OCI-LY1 (cell line): ENCODE data around the gene MRPS12.

ENCODE experiments used
- H2AFZ ChIP-seq: fragments of 200-600 bp; sonication (generic), shearing (Covaris generic); 2 replicates; pipeline ENCODE4 v1.6.0; 2014; ENCODE audit warnings: antibody characterized with exemption, mild to moderate bottlenecking, low read length
- H3F3A ChIP-seq: fragments of 200-600 bp; sonication (generic), shearing (Covaris generic); 2 replicates; pipeline ENCODE4 v1.6.0; 2014; ENCODE audit warnings: mild to moderate bottlenecking, antibody characterized with exemption, low read length, moderate library complexity; ENCODE audit not compliant: insufficient read depth
- H3K27ac ChIP-seq: fragments of 200-600 bp; sonication (generic); 2 replicates; pipeline ENCODE4 v1.5.1; 2014; ENCODE audit warnings: low read length, mixed run types, mild to moderate bottlenecking, low read depth; ENCODE audit not compliant: poor library complexity, severe bottlenecking
- H3K27me3 ChIP-seq: fragments of 200-600 bp; sonication (generic); 2 replicates; pipeline ENCODE4 v1.6.0; 2014; ENCODE audit warnings: antibody characterized with exemption, mild to moderate bottlenecking, low read length, moderate library complexity; ENCODE audit not compliant: insufficient read depth
- H3K36me3 ChIP-seq: fragments of 200-600 bp; sonication (generic); 2 replicates; pipeline ENCODE4 v1.6.1; 2014; ENCODE audit warnings: mild to moderate bottlenecking, antibody characterized with exemption, low read length, moderate library complexity, mixed read lengths; ENCODE audit not compliant: insufficient read depth
- H3K4me1 ChIP-seq: fragments of 200-600 bp; sonication (generic); 2 replicates; pipeline ENCODE4 v1.5.1; 2014; ENCODE audit warnings: mild to moderate bottlenecking, low read length, moderate library complexity; ENCODE audit not compliant: insufficient read depth, severe bottlenecking
- H3K4me2 ChIP-seq: fragments of 200-600 bp; sonication (generic), shearing (Covaris generic); 2 replicates; pipeline ENCODE4 v1.6.1; 2014; ENCODE audit warnings: low read length
- H3K4me3 ChIP-seq: fragments of 200-600 bp; sonication (generic); 2 replicates; pipeline ENCODE4 v1.5.1; 2014; ENCODE audit warnings: low read length, low read depth, mild to moderate bottlenecking, mixed read lengths; ENCODE audit not compliant: poor library complexity, severe bottlenecking
- H3K79me2 ChIP-seq: fragments of 200-600 bp; shearing (Covaris generic); 2 replicates; pipeline ENCODE4 v1.6.1; 2016; ENCODE audit warnings: mixed run types, low read length, mixed read lengths; ENCODE audit not compliant: insufficient read depth
- H3K9ac ChIP-seq: fragments of 200-600 bp; sonication (generic), shearing (Covaris generic); 2 replicates; pipeline ENCODE4 v1.6.1; 2014; ENCODE audit warnings: mild to moderate bottlenecking, low read length, mixed read lengths
- H3K9me2 ChIP-seq: fragments of 200-600 bp; sonication (generic), shearing (Covaris generic); 2 replicates; pipeline ENCODE4 v1.6.1; 2014; ENCODE audit warnings: low read depth, mild to moderate bottlenecking, low read length, mixed read lengths
- H3K9me3 ChIP-seq: fragments of 200-600 bp; shearing (Covaris generic); 2 replicates; pipeline ENCODE4 v1.6.1; 2014; ENCODE audit warnings: low read length, mixed read lengths
- H4K20me1 ChIP-seq: fragments of 200-600 bp; sonication (generic), shearing (Covaris generic); 2 replicates; pipeline ENCODE4 v1.6.0; 2016; ENCODE audit warnings: mild to moderate bottlenecking, low read length; ENCODE audit not compliant: insufficient read depth
- EZH2 ChIP-seq: fragments of 200-600 bp; sonication (generic), shearing (Covaris generic); IDR thresholded peaks from 2 replicates; pipeline ENCODE4 v1.8.0; 2017; ENCODE audit warnings: borderline replicate concordance, mixed run types, mild to moderate bottlenecking, antibody characterized with exemption, low read length, moderate library complexity, mixed read lengths
- TF ChIP-seq, protein P1 (sequence below): fragments of 200-600 bp; sonication (generic), shearing (Covaris generic); IDR thresholded peaks from 2 replicates; pipeline ENCODE4 v1.5.1; 2017; ENCODE audit warnings: mild to moderate bottlenecking, antibody characterized with exemption, low read length, moderate library complexity, mixed read lengths

Gene MRPS12

DNA sequence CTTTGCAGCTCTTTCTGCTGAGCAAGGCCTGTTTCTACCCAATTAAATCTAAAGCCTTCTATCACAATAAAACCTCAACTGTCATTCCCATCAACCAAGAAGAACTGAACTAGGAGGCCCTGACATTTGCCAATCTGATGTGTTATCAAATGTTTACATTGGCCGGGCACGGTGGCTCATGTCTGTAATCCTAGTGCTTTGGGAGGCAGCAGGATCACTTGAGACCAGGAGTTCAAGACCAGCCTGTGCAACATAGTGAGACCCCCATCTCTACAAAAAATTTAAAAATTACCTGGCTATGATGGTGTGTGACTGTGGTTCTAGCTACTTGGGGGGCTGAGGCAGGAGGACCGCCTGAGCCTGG is 47.6 kb downstream of the MRPS12 start:
- Histone ChIP-seq H3K79me2 (no peaks in the 10 kb centered on the region), H3K4me3 (no peak overlapping the region), H3K36me3 (no peaks in the 10 kb centered on the region; the same call in 1 of the 2 replicates), H3K4me2 (no peak overlapping the region), H3K9me3 (peaks cover 5% of the 10 kb centered on the region; the same call in 1 of the 2 replicates), H3K9me2 (no peaks in the 10 kb centered on the region), H3K9ac (no peak overlapping the region), H3K27ac (no peak overlapping the region), H3K4me1 (no peaks in the 10 kb centered on the region), H2AFZ (no peak overlapping the region), H4K20me1 (no peaks in the 10 kb centered on the region), H3F3A (no peaks in the 10 kb centered on the region), H3K27me3 (no peaks in the 10 kb centered on the region; the same call in 1 of the 2 replicates)
- TF ChIP-seq, protein P1, sequence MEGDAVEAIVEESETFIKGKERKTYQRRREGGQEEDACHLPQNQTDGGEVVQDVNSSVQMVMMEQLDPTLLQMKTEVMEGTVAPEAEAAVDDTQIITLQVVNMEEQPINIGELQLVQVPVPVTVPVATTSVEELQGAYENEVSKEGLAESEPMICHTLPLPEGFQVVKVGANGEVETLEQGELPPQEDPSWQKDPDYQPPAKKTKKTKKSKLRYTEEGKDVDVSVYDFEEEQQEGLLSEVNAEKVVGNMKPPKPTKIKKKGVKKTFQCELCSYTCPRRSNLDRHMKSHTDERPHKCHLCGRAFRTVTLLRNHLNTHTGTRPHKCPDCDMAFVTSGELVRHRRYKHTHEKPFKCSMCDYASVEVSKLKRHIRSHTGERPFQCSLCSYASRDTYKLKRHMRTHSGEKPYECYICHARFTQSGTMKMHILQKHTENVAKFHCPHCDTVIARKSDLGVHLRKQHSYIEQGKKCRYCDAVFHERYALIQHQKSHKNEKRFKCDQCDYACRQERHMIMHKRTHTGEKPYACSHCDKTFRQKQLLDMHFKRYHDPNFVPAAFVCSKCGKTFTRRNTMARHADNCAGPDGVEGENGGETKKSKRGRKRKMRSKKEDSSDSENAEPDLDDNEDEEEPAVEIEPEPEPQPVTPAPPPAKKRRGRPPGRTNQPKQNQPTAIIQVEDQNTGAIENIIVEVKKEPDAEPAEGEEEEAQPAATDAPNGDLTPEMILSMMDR, result no peak
- no peak for TF ChIP-seq EZH2

DNA sequence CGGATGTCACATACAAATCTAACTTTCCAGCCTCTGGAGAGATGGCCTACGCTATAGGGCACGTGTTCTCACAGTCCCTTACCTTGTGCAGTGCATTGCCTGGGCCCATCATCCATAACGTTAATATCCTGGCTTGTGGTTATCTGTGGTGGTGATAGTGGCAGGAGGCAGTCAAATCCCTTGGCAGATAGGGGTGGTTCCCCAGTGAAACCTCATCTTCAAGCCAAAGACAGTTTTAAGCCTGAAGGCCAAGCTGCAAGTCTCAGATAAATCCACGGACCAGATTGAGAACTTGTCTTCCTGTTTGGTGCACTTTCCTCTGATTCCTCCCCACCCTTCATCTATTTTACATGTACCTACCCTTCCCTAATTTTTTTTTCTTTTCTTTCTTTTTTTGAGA is 49.1 kb downstream of the MRPS12 start:
- Histone ChIP-seq H3K27me3 (no peaks in the 10 kb centered on the region; the same call in 1 of the 2 replicates), H3K9me2 (no peaks in the 10 kb centered on the region), H3K9ac (no peak overlapping the region), H3F3A (no peaks in the 10 kb centered on the region), H2AFZ (no peak overlapping the region), H3K79me2 (no peaks in the 10 kb centered on the region), H3K9me3 (peaks cover 5% of the 10 kb centered on the region; the same call in 1 of the 2 replicates), H3K4me2 (no peak overlapping the region), H3K36me3 (no peaks in the 10 kb centered on the region; the same call in 1 of the 2 replicates), H4K20me1 (no peaks in the 10 kb centered on the region), H3K4me3 (no peak overlapping the region), H3K27ac (no peak overlapping the region), H3K4me1 (no peaks in the 10 kb centered on the region)
- TF ChIP-seq, protein P1, result no peak
- TF ChIP-seq EZH2, result no peak

DNA sequence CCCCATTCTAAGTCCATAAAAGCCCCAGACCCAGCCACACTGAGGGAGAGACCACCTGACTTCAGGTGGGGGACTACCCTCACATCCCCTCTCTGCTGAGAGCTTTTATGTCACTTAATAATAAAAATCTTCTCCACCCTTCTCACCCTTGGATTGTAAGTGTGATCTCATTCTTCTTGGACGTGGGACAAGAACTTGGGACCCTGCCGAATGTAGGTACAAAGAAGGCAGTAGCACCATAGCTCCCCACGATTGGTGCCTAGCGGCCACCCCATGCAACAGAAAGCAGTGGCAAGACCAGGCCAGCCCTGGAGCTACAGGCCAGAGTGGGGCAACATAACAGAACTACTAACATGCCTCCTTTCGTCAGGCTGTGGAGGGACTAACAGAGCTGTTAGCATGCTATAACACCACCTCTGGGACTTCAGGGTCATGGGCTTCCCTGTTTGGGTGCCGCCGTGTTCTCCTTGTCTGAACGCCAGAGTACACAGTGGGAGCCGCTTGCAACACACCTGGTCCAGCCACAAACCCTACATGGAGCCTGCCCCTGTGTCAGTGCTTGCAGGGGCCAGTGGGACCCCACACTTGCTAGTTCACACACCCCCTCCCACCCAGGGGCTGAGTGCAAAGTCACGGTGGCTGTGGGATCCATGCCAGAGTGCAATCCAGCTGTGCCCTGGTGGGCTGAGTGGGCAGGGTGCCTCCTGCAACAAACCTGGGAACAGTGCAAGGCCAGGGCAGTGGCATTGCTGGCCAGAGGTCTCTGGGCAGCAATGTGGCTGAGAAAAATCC is 50.0 kb downstream of the MRPS12 start:
- no peak overlapping the region for H3K27ac ChIP-seq
- peaks cover 5% of the 10 kb centered on the region; the same call in 1 of the 2 replicates for H3K9me3 ChIP-seq
- H4K20me1 ChIP-seq, result no peaks in the 10 kb centered on the region
- no peak overlapping the region for H2AFZ ChIP-seq
- H3F3A ChIP-seq, result no peaks in the 10 kb centered on the region
- H3K4me2 ChIP-seq, result no peak overlapping the region
- no peaks in the 10 kb centered on the region for H3K79me2 ChIP-seq
- no peaks in the 10 kb centered on the region; the same call in 1 of the 2 replicates for H3K36me3 ChIP-seq
- H3K9me2 ChIP-seq, result no peaks in the 10 kb centered on the region
- H3K9ac ChIP-seq, result no peak overlapping the region
- peaks cover 3% of the 10 kb centered on the region; the same call in 1 of the 2 replicates for H3K27me3 ChIP-seq
- TF ChIP-seq, protein P1, result no peak
- no peak for TF ChIP-seq EZH2
- H3K4me1 ChIP-seq, result no peaks in the 10 kb centered on the region
- no peak overlapping the region for H3K4me3 ChIP-seq
